SJSA1 (cell line): Measurements from ENCODE around the gene NRDC. TPM values are rescaled to one million over a fixed set of nuclear protein-coding genes. Genes with fewer than 3 reads are reported as not detected.
"Not testable (repeated sequence)": the region's sequence is repeated elsewhere in the genome, so short reads cannot be mapped to it uniquely, and the experiment has no call there.

Source experiments
- DNase-seq, 2 experiments: peaks; one replicate each; pipeline ENCODE4 v3.0.0-alpha.2; 2015 to 2020; ENCODE audit warnings: low spot score in 2 of 2, low read depth in 1 of 2
- H3K27ac ChIP-seq: fragments of 250-450 bp; sonication (Bioruptor Pico); 2 replicates; pipeline ENCODE4 v1.5.1; 2020; ENCODE audit warnings: mild to moderate bottlenecking, moderate library complexity
- H3K27me3 ChIP-seq: fragments of 250-450 bp; sonication (Bioruptor Pico); replicated peaks from 2 replicates; pipeline ENCODE4 v1.5.1; 2020; ENCODE audit warnings: mild to moderate bottlenecking, moderate library complexity
- H3K36me3 ChIP-seq: fragments of 250-450 bp; sonication (Bioruptor Pico); 2 replicates; pipeline ENCODE4 v1.5.1; 2020; ENCODE audit warnings: mild to moderate bottlenecking
- H3K4me1 ChIP-seq: fragments of 250-450 bp; sonication (Bioruptor Pico); replicated peaks from 2 replicates; pipeline ENCODE4 v1.6.1; 2021; ENCODE audit warnings: mild to moderate bottlenecking
- H3K4me3 ChIP-seq: fragments of 250-450 bp; sonication (Bioruptor Pico); 2 replicates; pipeline ENCODE4 v1.5.1; 2020; ENCODE audit warnings: mild to moderate bottlenecking
- H3K9me3 ChIP-seq: fragments of 250-450 bp; sonication (Bioruptor Pico); replicated peaks from 2 replicates; pipeline ENCODE4 v1.5.1; 2020; ENCODE audit warnings: mild to moderate bottlenecking
- total RNA-seq: library from RNA; depleted of rRNA; stranded (reverse); fragments of >200 nt; shearing (Covaris generic); gene quantifications from 2 replicates; pipeline ENCODE4 v1.2.3, GENCODE V29; 2014

The NRDC gene
- total RNA-seq, 1 experiment from 2014 or later: 62.9 TPM

- not testable (repeated sequence) for H3K27me3 ChIP-seq, H3K4me3 ChIP-seq, H3K9me3 ChIP-seq, H3K27ac ChIP-seq, DNase-seq
- Histone ChIP-seq H3K4me1 (peaks cover 19% of the 10 kb centered on the region), H3K36me3 (peaks cover 21% of the 10 kb centered on the region)
Observed at GRCh38 chr1:51873270-51873669, 5.3 kb downstream of the NRDC start.

- no peak overlapping the region for H3K4me3 ChIP-seq
- H3K27ac ChIP-seq: no peak overlapping the region
- H3K27me3 ChIP-seq: no peaks in the 10 kb centered on the region
- peaks cover 26% of the 10 kb centered on the region for H3K36me3 ChIP-seq
- peaks cover 8% of the 10 kb centered on the region for H3K4me1 ChIP-seq
- H3K9me3 ChIP-seq: no peaks in the 10 kb centered on the region
- DNase-seq: no peak
Observed at GRCh38 chr1:51871351-51871975, 7.1 kb downstream of the NRDC start.

- Histone ChIP-seq H3K27ac (no peak overlapping the region), H3K4me1 (0 out of 2 replicates have a peak, but pooled peaks cover 6% of the 10 kb centered on the region), H3K4me3 (no peak overlapping the region), H3K36me3 (peaks cover 27% of the 10 kb centered on the region), H3K9me3 (no peaks in the 10 kb centered on the region), H3K27me3 (no peaks in the 10 kb centered on the region)
- DNase-seq: no peak
Observed at GRCh38 chr1:51870603-51871350, 7.8 kb downstream of the NRDC start.

GRCh38 chr1:51867479-51868232 lies 10.9 kb downstream of the NRDC start:
- Histone ChIP-seq H3K27me3 (no peaks in the 10 kb centered on the region), H3K9me3 (no peaks in the 10 kb centered on the region), H3K27ac (no peak overlapping the region), H3K4me1 (no peaks in the 10 kb centered on the region), H3K36me3 (peaks cover 27% of the 10 kb centered on the region), H3K4me3 (no peak overlapping the region)
- DNase-seq: no peak

- Histone ChIP-seq H3K27ac (no peak overlapping the region), H3K4me3 (no peak overlapping the region), H3K36me3 (peaks cover 27% of the 10 kb centered on the region), H3K9me3 (no peaks in the 10 kb centered on the region), H3K4me1 (no peaks in the 10 kb centered on the region), H3K27me3 (no peaks in the 10 kb centered on the region)
- DNase-seq: no peak
Observed at GRCh38 chr1:51863384-51863783, 15.1 kb downstream of the NRDC start.

- DNase-seq: no peak
- Histone ChIP-seq H3K27ac (no peak overlapping the region), H3K9me3 (no peaks in the 10 kb centered on the region), H3K4me3 (no peak overlapping the region), H3K27me3 (no peaks in the 10 kb centered on the region), H3K36me3 (peaks cover 17% of the 10 kb centered on the region), H3K4me1 (no peaks in the 10 kb centered on the region)
Observed at GRCh38 chr1:51861669-51862068, 16.9 kb downstream of the NRDC start.

GRCh38 chr1:51859735-51860134 lies 18.8 kb downstream of the NRDC start:
- no peak overlapping the region for H3K27ac ChIP-seq
- no peaks in the 10 kb centered on the region for H3K4me1 ChIP-seq
- no peaks in the 10 kb centered on the region for H3K9me3 ChIP-seq
- H3K27me3 ChIP-seq: no peaks in the 10 kb centered on the region
- no peak overlapping the region for H3K4me3 ChIP-seq
- H3K36me3 ChIP-seq: peaks cover 24% of the 10 kb centered on the region
- no peak for DNase-seq

GRCh38 chr1:51859333-51859732 lies 19.2 kb downstream of the NRDC start:
- no peak for DNase-seq
- H3K4me3 ChIP-seq: no peak overlapping the region
- peaks cover 28% of the 10 kb centered on the region for H3K36me3 ChIP-seq
- no peaks in the 10 kb centered on the region for H3K27me3 ChIP-seq
- no peak overlapping the region for H3K27ac ChIP-seq
- no peaks in the 10 kb centered on the region for H3K9me3 ChIP-seq
- no peaks in the 10 kb centered on the region for H3K4me1 ChIP-seq

- Histone ChIP-seq H3K9me3 (no peaks in the 10 kb centered on the region), H3K4me3 (no peak overlapping the region), H3K4me1 (no peaks in the 10 kb centered on the region), H3K27ac (no peak overlapping the region), H3K27me3 (no peaks in the 10 kb centered on the region), H3K36me3 (peaks cover 25% of the 10 kb centered on the region)
- DNase-seq: no peak
Observed at GRCh38 chr1:51858892-51859291, 19.6 kb downstream of the NRDC start.

- no peak for DNase-seq
- H3K27me3 ChIP-seq: no peaks in the 10 kb centered on the region
- peaks cover 19% of the 10 kb centered on the region for H3K36me3 ChIP-seq
- no peak overlapping the region for H3K4me3 ChIP-seq
- H3K9me3 ChIP-seq: no peaks in the 10 kb centered on the region
- no peaks in the 10 kb centered on the region for H3K4me1 ChIP-seq
- no peak overlapping the region for H3K27ac ChIP-seq
Observed at GRCh38 chr1:51856745-51857144, 21.8 kb downstream of the NRDC start.

- H3K27me3 ChIP-seq: no peaks in the 10 kb centered on the region
- DNase-seq: no peak
- no peak overlapping the region for H3K27ac ChIP-seq
- H3K36me3 ChIP-seq: peaks cover 20% of the 10 kb centered on the region
- no peaks in the 10 kb centered on the region for H3K9me3 ChIP-seq
- no peaks in the 10 kb centered on the region for H3K4me1 ChIP-seq
- no peak overlapping the region for H3K4me3 ChIP-seq
Observed at GRCh38 chr1:51855624-51856023, 22.9 kb downstream of the NRDC start.

GRCh38 chr1:51853360-51853759 lies 25.2 kb downstream of the NRDC start:
- Histone ChIP-seq H3K4me1 (no peaks in the 10 kb centered on the region), H3K9me3 (no peaks in the 10 kb centered on the region), H3K4me3 (no peak overlapping the region), H3K27ac (no peak overlapping the region), H3K27me3 (no peaks in the 10 kb centered on the region), H3K36me3 (peaks cover 25% of the 10 kb centered on the region)
- DNase-seq: no peak

GRCh38 chr1:51851882-51852396 lies 26.6 kb downstream of the NRDC start:
- no peaks in the 10 kb centered on the region for H3K4me1 ChIP-seq
- no peaks in the 10 kb centered on the region for H3K9me3 ChIP-seq
- no peak overlapping the region for H3K4me3 ChIP-seq
- no peak overlapping the region for H3K27ac ChIP-seq
- H3K36me3 ChIP-seq: peaks cover 31% of the 10 kb centered on the region
- no peak for DNase-seq
- H3K27me3 ChIP-seq: no peaks in the 10 kb centered on the region
